Measurements from ENCODE around the gene PRODH.

- TF ChIP-seq, protein P1, sequence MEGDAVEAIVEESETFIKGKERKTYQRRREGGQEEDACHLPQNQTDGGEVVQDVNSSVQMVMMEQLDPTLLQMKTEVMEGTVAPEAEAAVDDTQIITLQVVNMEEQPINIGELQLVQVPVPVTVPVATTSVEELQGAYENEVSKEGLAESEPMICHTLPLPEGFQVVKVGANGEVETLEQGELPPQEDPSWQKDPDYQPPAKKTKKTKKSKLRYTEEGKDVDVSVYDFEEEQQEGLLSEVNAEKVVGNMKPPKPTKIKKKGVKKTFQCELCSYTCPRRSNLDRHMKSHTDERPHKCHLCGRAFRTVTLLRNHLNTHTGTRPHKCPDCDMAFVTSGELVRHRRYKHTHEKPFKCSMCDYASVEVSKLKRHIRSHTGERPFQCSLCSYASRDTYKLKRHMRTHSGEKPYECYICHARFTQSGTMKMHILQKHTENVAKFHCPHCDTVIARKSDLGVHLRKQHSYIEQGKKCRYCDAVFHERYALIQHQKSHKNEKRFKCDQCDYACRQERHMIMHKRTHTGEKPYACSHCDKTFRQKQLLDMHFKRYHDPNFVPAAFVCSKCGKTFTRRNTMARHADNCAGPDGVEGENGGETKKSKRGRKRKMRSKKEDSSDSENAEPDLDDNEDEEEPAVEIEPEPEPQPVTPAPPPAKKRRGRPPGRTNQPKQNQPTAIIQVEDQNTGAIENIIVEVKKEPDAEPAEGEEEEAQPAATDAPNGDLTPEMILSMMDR (IDR thresholded peaks at IDR 0.05), result no peak
- TF ChIP-seq POLR2A (IDR thresholded peaks at IDR 0.05), result no peak
These were observed 29.7 kb upstream of the PRODH start for GRCh38 chr22:18965526-18966421.

Data from uterus (tissue), 2 donors.